Kidney epithelial cell (primary cell): ENCODE measurements around the gene SWI5. TPM values are rescaled to one million over a fixed set of nuclear protein-coding genes. Genes with fewer than 3 reads are reported as not detected.

ENCODE experiments used
- DNase-seq: peaks from one replicate; pipeline ENCODE4 v3.0.0-alpha.2; 2010; ENCODE audit warnings: low read depth
- H3K27me3 ChIP-seq: 2 replicates; pipeline ENCODE4 v1.6.0; 2011; ENCODE audit warnings: low read length; ENCODE audit not compliant: control insufficient read depth, insufficient read depth
- H3K36me3 ChIP-seq: 2 replicates; pipeline ENCODE4 v1.5.1; 2011; ENCODE audit warnings: low read length; ENCODE audit not compliant: control insufficient read depth, insufficient read depth
- H3K4me3 ChIP-seq: 2 replicates; pipeline ENCODE4 v1.5.1; 2011; ENCODE audit warnings: low read depth, mild to moderate bottlenecking, control low read depth, low read length
- CTCF ChIP-seq: IDR thresholded peaks from 2 replicates; pipeline ENCODE4 v1.5.1; 2011; ENCODE audit warnings: mild to moderate bottlenecking, moderate library complexity, low read length, control low read depth, inconsistent platforms; ENCODE audit not compliant: insufficient read depth, poor library complexity, severe bottlenecking
- total RNA-seq: library from RNA; depleted of rRNA; stranded (reverse); fragments of >200 nt; gene quantifications from 2 replicates; pipeline ENCODE4 v1.2.3, GENCODE V29; 2015

SWI5 gene
- total RNA-seq, 1 donor from 2014 or later = 45.5 TPM

- Histone ChIP-seq H3K36me3 (peaks cover 7% of the 10 kb centered on the region), H3K4me3 (no peak overlapping the region), H3K27me3 (no peaks in the 10 kb centered on the region)
- DNase-seq = no peak
- no peak for TF ChIP-seq CTCF
Observed at GRCh38 chr9:128259156-128259555, 16.9 kb upstream of the SWI5 start.

- Histone ChIP-seq H3K36me3 (peaks cover 9% of the 10 kb centered on the region), H3K4me3 (no peak overlapping the region), H3K27me3 (no peaks in the 10 kb centered on the region)
- no peak for TF ChIP-seq CTCF
- DNase-seq = no peak
Observed at GRCh38 chr9:128260340-128260739, 15.7 kb upstream of the SWI5 start.

DNA sequence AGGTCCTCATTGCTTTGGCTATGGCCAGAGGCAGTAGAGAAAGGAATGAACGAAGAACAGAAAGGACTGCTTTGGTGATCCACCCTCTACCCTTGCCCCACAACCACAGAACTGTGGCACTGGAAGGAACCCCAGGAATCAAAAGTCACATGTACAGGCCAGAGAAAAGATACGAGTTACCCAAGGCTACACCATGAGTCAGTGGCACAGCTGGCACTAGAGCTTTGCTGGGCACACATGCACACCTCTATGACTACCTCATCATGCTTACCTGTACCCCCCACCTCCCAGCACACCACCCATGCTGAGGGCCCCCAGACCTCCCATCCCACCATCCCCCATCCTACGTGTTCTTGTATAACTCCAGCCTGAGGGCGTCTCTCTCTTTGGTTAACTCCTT is 13.4 kb upstream of the SWI5 start:
- Histone ChIP-seq H3K27me3 (no peaks in the 10 kb centered on the region), H3K36me3 (peaks cover 5% of the 10 kb centered on the region), H3K4me3 (no peak overlapping the region)
- no peak for TF ChIP-seq CTCF
- DNase-seq = no peak

- H3K36me3 ChIP-seq = peaks cover 2% of the 10 kb centered on the region
Observed at GRCh38 chr9:128265348-128265847, 10.7 kb upstream of the SWI5 start.

GRCh38 chr9:128266868-128267590 is 9.0 kb upstream of the SWI5 start:
- no peak for TF ChIP-seq CTCF
- Histone ChIP-seq H3K27me3 (no peaks in the 10 kb centered on the region), H3K4me3 (no peak overlapping the region), H3K36me3 (peaks cover 2% of the 10 kb centered on the region)
- DNase-seq = no peak

More at GRCh38 chr9:128265348-128265847, 10.7 kb upstream of the SWI5 start:
- DNase-seq = no peak
- no peak for TF ChIP-seq CTCF
- Histone ChIP-seq H3K4me3 (no peak overlapping the region), H3K27me3 (no peaks in the 10 kb centered on the region)

- no peak for DNase-seq
- Histone ChIP-seq H3K4me3 (no peak overlapping the region), H3K36me3 (peaks cover 1% of the 10 kb centered on the region)
Observed at GRCh38 chr9:128271112-128271511, 5.0 kb upstream of the SWI5 start.

More at GRCh38 chr9:128271112-128271511, 5.0 kb upstream of the SWI5 start:
- H3K27me3 ChIP-seq = no peaks in the 10 kb centered on the region
- TF ChIP-seq CTCF = no peak
